ENCODE measurements around the gene TTYH2. TPM values are rescaled to one million over a fixed set of nuclear protein-coding genes. Genes with fewer than 3 reads are reported as not detected.

TTYH2 gene
- total and polyA plus RNA-seq, 10 of the 15 experiments (the other 5 are each of a cell fraction or from before 2014, with no cell fraction given) = 0.26 to 25.2 (median 6.6) TPM

DNA sequence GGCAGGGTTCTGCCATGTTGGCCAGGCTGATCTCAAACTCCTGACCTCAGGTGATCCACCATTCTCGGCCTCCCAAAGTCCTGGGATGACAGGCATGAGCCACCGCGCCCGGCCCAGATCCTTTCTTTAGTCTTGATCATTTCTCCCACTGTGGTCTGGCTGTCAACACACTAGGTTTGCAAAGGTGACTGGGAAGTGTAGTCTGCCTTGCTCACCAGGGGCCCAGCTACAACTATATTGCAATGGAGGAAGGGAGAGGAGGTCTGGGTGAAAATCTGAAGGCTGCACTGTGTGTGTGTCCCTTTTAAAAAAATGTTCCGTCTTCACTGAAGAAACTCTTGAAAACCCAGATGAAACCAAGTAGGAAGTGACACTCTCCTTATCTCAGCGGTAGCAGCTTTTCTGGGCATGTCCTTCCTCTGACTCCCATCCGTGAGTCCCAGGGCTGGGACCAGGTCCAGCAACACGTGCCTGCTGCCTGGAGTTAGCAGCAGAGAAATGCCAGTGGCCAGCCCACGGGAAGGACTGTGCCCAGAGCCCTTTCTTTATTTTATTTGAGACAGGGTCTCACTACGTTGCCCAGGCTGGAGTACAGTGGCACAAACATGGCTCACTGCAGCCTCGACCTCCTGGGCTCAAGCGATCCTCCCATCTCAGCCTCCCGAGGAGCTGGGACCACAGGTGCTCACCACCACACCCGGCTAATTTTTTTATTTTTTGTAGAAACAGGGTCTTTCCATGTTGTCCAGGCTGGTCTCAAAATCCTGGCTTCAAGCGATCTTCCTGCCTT, 94.8 kb downstream of the TTYH2 start (continued):
- TF ChIP-seq, protein P1, sequence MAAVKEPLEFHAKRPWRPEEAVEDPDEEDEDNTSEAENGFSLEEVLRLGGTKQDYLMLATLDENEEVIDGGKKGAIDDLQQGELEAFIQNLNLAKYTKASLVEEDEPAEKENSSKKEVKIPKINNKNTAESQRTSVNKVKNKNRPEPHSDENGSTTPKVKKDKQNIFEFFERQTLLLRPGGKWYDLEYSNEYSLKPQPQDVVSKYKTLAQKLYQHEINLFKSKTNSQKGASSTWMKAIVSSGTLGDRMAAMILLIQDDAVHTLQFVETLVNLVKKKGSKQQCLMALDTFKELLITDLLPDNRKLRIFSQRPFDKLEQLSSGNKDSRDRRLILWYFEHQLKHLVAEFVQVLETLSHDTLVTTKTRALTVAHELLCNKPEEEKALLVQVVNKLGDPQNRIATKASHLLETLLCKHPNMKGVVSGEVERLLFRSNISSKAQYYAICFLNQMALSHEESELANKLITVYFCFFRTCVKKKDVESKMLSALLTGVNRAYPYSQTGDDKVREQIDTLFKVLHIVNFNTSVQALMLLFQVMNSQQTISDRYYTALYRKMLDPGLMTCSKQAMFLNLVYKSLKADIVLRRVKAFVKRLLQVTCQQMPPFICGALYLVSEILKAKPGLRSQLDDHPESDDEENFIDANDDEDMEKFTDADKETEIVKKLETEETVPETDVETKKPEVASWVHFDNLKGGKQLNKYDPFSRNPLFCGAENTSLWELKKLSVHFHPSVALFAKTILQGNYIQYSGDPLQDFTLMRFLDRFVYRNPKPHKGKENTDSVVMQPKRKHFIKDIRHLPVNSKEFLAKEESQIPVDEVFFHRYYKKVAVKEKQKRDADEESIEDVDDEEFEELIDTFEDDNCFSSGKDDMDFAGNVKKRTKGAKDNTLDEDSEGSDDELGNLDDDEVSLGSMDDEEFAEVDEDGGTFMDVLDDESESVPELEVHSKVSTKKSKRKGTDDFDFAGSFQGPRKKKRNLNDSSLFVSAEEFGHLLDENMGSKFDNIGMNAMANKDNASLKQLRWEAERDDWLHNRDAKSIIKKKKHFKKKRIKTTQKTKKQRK (IDR thresholded peaks at IDR 0.05; ENCODE audit: low read depth, low read length) = no peak
- TF ChIP-seq REST (IDR thresholded peaks at IDR 0.05; ENCODE audit: low read depth, low read length) (no peak), YY1 (IDR thresholded peaks at IDR 0.05; ENCODE audit: low read depth, low read length) (no peak), TCF7 (IDR thresholded peaks at IDR 0.05; ENCODE audit: borderline replicate concordance) (no peak), GATAD2B (conservative IDR thresholded peaks at IDR 0.05; ENCODE audit: low read depth) (no peak), ATF7 (IDR thresholded peaks at IDR 0.05; ENCODE audit: low read depth) (no peak), CBFB (IDR thresholded peaks at IDR 0.05; ENCODE audit: low read depth) (no peak)
- TF ChIP-seq, protein P2, sequence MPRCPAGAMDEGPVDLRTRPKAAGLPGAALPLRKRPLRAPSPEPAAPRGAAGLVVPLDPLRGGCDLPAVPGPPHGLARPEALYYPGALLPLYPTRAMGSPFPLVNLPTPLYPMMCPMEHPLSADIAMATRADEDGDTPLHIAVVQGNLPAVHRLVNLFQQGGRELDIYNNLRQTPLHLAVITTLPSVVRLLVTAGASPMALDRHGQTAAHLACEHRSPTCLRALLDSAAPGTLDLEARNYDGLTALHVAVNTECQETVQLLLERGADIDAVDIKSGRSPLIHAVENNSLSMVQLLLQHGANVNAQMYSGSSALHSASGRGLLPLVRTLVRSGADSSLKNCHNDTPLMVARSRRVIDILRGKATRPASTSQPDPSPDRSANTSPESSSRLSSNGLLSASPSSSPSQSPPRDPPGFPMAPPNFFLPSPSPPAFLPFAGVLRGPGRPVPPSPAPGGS (IDR thresholded peaks at IDR 0.05; ENCODE audit: borderline replicate concordance, insufficient read depth, low read depth, low read length, poor library complexity, severe bottlenecking) = no peak

Data from GM12878 (cell line).